ENCODE data around the gene MRFAP1.

MRFAP1 gene

DNA sequence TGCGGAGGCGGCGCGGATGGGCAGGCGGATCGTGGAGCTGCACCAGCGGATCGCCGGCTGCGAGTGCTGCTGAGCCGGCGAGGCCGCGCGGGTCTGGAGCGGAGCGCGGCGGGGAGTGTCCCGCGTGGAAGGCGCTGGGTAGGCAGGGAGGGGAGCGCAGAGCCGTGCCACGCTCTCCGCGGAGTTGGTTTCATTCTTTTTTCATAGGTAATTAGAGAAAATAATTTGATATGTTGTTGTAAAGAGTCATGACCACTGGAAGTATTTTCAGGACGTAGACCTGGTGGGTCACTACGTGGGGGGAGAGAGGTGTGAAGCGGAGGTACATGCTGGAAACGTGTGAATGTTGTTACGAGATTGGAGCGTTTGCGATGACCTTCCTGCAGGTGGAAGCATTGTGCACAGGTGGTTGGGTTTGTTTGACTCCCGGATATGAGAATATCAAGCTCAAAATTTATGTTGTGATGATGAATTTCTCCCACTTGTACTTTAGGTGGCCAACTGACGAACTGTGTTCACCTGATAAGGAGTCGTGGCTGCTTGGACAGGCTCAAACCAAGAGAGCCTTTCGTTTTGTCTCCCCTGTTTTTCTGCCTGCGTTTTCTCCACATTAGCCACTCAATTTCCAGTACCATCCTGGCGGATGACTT is 34.1 kb downstream of the MRFAP1 start:
- Histone ChIP-seq H3K4me1 (ENCODE audit: control insufficient read depth, insufficient read depth, low read length) (peaks cover 17% of the 10 kb centered on the region), H3K9ac (ENCODE audit: low read depth, low read length) (peak overlapping the region; percentile 82), H3K27me3 (ENCODE audit: control insufficient read depth, insufficient read depth, low read length) (no peaks in the 10 kb centered on the region), H3K36me3 (ENCODE audit: insufficient read depth, low read length) (peaks cover 3% of the 10 kb centered on the region), H3K4me3 (ENCODE audit: low read length) (peak overlapping the region; percentile 89), H3K9me3 (replicated peaks; ENCODE audit: low read length) (no peaks in the 10 kb centered on the region), H3K4me2 (ENCODE audit: low read length) (peak overlapping the region; percentile 94)

DNA sequence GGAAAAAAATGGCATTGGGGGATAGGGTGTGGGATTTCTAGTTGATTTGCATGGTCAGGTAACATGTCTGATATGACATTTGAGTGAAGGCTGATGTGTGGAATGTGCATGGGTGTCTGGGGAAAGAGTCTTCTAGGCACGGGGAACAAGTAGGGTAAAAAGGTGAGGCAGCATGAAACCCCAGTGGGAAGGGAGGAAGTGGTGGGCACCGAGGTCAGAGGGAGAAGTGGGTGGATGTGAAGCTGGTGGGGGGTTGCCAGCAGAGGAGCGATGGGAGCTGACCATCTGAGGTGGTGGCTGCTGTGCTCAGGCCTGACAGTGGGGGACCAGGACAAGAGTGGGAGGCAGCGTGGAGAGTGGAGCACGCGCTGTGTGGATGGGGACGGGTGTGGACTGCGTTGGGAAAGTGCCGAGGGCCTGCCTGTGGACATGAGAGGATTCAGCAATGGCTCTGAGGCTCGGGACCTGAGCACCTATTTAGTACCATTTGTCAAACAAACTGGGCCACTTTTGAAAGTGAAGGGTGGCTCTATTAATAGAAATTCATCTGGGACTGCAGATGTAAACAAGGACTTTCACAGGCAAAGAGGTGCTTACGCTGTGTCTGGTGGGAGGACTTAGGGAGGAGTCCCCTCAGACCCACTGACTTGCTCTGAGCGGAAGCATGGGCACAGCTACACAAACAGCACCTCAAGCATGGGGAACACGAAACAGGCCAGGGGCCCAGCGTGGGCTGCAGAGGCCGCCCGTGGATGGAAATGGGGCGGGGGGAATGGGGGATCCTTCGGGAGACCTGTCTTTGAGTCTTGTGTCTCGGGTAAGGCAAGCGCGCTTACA is 36.5 kb downstream of the MRFAP1 start:
- Histone ChIP-seq H3K9ac (ENCODE audit: low read depth, low read length) (peak overlapping the region; percentile 22), H3K36me3 (ENCODE audit: insufficient read depth, low read length) (peaks cover 3% of the 10 kb centered on the region), H3K4me1 (ENCODE audit: control insufficient read depth, insufficient read depth, low read length) (peaks cover 17% of the 10 kb centered on the region), H3K9me3 (replicated peaks; ENCODE audit: low read length) (no peaks in the 10 kb centered on the region), H3K4me2 (ENCODE audit: low read length) (peak overlapping the region; percentile 6), H3K4me3 (ENCODE audit: low read length) (no peak overlapping the region), H3K27me3 (ENCODE audit: control insufficient read depth, insufficient read depth, low read length) (no peaks in the 10 kb centered on the region)

DNA sequence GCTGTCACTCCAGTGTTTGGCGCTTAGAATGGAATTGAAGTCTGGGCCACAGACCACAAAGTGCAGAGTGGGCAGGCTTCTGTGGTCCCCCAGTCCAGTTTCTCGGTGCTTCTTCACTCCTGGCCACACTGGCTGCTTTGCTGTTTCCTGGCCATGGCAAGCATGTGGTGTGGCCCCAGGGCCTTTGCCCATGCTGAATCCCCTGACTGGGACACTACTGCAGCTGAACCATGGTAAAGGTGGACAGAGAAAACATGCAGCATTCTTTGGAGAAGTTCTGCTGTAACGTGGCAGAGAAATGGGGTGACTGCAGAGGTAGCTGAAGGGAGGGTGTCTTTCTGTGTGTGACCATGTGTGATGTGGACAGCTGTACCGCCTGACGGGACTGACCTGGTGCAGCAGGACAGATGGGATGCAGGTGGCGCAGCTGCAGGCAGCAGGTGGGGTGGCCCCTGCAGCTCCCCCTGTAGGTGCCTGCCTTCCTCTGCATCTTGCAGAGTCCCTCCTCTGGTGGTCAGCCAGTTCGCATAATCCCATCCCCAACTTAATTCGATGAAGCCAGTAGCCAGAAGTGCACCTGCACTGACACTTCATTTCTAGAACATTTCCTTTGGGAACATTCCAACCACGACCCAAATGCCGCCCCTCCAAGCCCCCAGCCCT is 40.0 kb downstream of the MRFAP1 start:
- Histone ChIP-seq H3K9ac (ENCODE audit: low read depth, low read length) (no peak overlapping the region), H3K4me3 (ENCODE audit: low read length) (no peak overlapping the region), H3K4me2 (ENCODE audit: low read length) (no peak overlapping the region), H3K9me3 (replicated peaks; ENCODE audit: low read length) (no peaks in the 10 kb centered on the region), H3K4me1 (ENCODE audit: control insufficient read depth, insufficient read depth, low read length) (peaks cover 9% of the 10 kb centered on the region), H3K36me3 (ENCODE audit: insufficient read depth, low read length) (peaks cover 3% of the 10 kb centered on the region), H3K27me3 (ENCODE audit: control insufficient read depth, insufficient read depth, low read length) (no peaks in the 10 kb centered on the region)

DNA sequence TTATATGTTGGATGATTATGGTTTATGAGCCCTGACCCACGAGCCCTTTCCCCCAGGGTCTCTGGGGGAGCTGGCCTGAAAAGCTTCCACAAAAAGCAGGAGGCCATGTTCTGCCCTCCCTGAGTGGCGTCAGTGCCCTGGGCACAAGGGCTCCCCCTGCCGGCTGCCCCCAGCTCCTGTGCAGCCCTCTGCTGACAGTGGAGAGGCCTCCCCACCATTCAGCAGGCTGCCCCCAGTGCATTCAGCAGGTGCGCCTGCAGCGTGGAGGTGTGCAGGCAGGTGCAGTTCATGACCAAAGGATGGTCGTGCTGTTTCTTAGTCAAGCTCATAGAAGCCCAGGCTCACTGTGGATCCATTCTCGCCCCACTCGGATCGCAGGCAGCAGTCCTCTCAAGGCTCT is 40.7 kb downstream of the MRFAP1 start:
- H3K9ac ChIP-seq (ENCODE audit: low read depth, low read length) = no peak overlapping the region
- no peak overlapping the region for H3K4me2 ChIP-seq (ENCODE audit: low read length)
- no peaks in the 10 kb centered on the region for H3K27me3 ChIP-seq (ENCODE audit: control insufficient read depth, insufficient read depth, low read length)
- peaks cover 3% of the 10 kb centered on the region for H3K36me3 ChIP-seq (ENCODE audit: insufficient read depth, low read length)
- peaks cover 2% of the 10 kb centered on the region for H3K4me1 ChIP-seq (ENCODE audit: control insufficient read depth, insufficient read depth, low read length)
- H3K4me3 ChIP-seq (ENCODE audit: low read length) = no peak overlapping the region
- no peaks in the 10 kb centered on the region for H3K9me3 ChIP-seq (replicated peaks; ENCODE audit: low read length)

DNA sequence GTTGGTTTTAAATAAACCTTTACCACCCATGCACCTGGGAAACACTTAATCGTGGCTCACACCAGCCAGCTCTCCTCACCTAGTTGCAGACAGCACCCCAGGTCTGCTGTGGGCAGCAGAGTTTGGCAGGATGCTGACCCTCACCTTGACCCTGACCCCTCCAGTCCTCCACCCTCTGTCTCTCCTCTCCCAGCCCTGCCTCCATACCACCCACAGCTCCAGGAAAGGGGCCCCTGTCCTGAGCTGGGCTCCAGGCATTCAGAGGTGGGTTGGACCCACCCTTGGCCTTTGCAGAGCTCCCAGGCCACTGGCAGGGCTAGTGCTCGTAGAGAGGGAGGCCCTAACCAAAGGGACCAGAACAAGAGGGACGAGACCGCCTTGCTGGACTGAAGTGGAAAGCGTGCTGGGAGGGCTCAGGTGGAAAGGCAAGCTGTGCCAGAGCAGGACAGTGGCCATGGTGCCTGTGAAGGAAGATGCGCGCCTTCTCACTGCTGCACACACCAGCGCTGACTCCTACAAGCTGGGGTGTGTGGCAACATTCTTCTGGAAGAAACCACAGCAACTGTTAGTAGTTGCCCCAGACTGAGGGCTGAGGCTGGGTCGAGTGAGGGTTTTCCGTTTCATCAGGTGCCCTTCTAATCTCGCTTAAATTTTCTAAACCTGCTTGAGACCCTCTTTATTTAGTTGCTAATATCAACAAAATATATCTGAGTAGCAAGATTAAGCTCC is 42.5 kb downstream of the MRFAP1 start:
- H3K4me2 ChIP-seq (ENCODE audit: low read length) = no peak overlapping the region
- H3K27me3 ChIP-seq (ENCODE audit: control insufficient read depth, insufficient read depth, low read length) = no peaks in the 10 kb centered on the region
- H3K9ac ChIP-seq (ENCODE audit: low read depth, low read length) = no peak overlapping the region
- H3K36me3 ChIP-seq (ENCODE audit: insufficient read depth, low read length) = no peaks in the 10 kb centered on the region
- H3K4me3 ChIP-seq (ENCODE audit: low read length) = no peak overlapping the region
- no peaks in the 10 kb centered on the region for H3K4me1 ChIP-seq (ENCODE audit: control insufficient read depth, insufficient read depth, low read length)
- no peaks in the 10 kb centered on the region for H3K9me3 ChIP-seq (replicated peaks; ENCODE audit: low read length)

DNA sequence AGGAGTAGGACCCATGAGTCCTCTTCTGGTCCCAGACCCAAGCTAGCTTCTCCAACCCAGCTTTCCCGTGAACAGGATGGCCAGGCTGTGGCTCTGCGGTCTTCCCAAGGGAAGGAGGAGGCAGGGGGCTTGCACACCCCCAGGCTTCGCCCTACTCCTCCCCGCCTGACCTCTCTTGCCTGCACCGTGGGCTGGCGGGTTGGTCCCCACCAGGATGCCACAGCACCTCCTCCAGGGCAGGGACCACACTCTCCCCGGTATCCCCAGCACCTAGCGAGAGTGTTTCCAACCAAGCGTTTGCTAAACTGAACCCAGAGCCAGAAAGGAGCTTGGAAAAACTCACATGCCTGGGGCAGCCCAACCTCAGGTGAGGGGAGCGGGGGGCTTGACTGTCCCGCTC is 44.2 kb downstream of the MRFAP1 start:
- H3K4me3 ChIP-seq (ENCODE audit: low read length) = no peak overlapping the region
- H3K9ac ChIP-seq (ENCODE audit: low read depth, low read length) = no peak overlapping the region
- peaks cover 13% of the 10 kb centered on the region for H3K4me1 ChIP-seq (ENCODE audit: control insufficient read depth, insufficient read depth, low read length)
- H3K4me2 ChIP-seq (ENCODE audit: low read length) = no peak overlapping the region
- no peaks in the 10 kb centered on the region for H3K36me3 ChIP-seq (ENCODE audit: insufficient read depth, low read length)
- no peaks in the 10 kb centered on the region for H3K27me3 ChIP-seq (ENCODE audit: control insufficient read depth, insufficient read depth, low read length)
- H3K9me3 ChIP-seq (replicated peaks; ENCODE audit: low read length) = no peaks in the 10 kb centered on the region

DNA sequence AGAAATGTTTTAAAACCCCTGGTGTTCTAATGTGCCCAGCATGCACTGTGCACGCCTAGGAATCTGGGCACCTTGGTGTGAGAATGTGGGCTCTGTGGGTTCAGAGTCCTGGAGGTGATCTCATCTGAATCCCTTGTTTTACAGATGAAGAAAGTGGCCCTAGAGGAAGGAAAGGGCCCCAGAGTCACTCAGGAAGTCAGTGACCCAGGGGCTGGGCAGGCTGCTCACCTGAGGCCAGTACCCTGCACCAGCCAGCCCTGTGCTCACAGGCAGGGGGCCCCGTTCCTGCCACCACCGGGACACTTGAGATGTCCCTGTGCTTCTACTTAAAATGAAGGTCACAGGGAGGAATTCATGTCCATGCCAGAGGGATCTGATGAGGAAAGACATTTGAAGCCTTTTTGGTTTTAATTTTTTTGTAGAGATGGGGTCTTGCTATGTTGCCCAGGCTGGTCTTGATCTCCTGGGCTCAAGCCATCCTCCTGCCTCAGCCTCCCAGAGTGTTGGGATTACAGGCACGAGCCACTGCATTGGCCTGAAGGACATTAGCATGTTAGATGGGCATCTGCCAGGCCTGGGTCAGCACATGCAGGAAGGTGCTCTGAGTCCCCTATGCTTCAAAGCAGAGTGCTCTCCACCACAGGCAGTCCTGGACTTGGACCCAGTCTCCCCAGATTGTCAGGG is 45.8 kb downstream of the MRFAP1 start:
- H3K4me3 ChIP-seq (ENCODE audit: low read length) = no peak overlapping the region
- no peak overlapping the region for H3K4me2 ChIP-seq (ENCODE audit: low read length)
- no peaks in the 10 kb centered on the region for H3K9me3 ChIP-seq (replicated peaks; ENCODE audit: low read length)
- no peaks in the 10 kb centered on the region for H3K27me3 ChIP-seq (ENCODE audit: control insufficient read depth, insufficient read depth, low read length)
- H3K4me1 ChIP-seq (ENCODE audit: control insufficient read depth, insufficient read depth, low read length) = peaks cover 14% of the 10 kb centered on the region
- no peaks in the 10 kb centered on the region for H3K36me3 ChIP-seq (ENCODE audit: insufficient read depth, low read length)
- H3K9ac ChIP-seq (ENCODE audit: low read depth, low read length) = no peak overlapping the region

DNA sequence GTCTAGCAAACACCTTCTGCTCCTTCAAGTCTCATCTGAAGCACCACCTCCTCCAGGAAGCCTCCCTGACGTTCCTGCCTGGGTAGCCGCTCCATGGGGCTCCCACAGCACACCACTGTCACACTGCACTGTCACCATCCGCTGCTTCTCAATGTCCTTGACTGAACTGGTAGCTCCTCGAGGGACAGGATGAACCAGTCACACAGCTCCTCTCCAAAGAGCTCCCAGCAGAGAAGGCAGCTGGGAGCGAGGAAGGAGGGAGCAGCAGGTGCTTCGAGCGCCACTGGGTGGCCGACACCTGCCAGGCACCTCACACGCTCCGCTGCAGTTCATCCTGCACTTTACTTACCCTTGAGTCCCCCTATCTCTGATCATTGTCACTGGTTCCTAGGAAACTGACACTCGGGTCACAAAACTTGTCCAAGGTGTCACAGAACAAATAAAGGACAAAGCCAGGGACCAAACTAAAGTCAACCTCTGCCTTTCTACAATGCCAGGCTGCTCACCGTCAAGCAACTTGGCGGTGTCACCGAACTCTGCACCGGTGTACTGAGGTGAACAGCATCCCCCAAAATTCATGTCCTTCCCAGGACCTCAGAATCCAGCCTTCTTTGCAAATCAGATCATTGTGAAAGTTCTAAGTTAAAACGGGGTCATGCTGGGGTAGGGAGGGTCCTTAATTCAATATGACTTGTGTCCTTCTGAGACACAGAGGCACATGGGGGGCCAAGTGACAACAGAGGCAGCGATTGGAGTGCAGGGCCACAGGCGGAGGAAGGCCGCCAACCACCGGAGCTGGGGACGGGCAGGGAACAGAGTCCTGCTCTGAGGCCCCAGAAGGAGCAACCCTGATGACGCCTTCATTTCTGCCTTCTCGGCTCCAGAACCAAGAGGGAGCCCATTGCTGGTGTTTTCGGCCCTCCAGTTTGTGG is 47.7 kb downstream of the MRFAP1 start:
- peaks cover 14% of the 10 kb centered on the region for H3K4me1 ChIP-seq (ENCODE audit: control insufficient read depth, insufficient read depth, low read length)
- H3K4me3 ChIP-seq (ENCODE audit: low read length) = no peak overlapping the region
- H3K4me2 ChIP-seq (ENCODE audit: low read length) = peak overlapping the region; percentile 38
- H3K27me3 ChIP-seq (ENCODE audit: control insufficient read depth, insufficient read depth, low read length) = no peaks in the 10 kb centered on the region
- no peaks in the 10 kb centered on the region for H3K9me3 ChIP-seq (replicated peaks; ENCODE audit: low read length)
- peak overlapping the region; percentile 2 for H3K9ac ChIP-seq (ENCODE audit: low read depth, low read length)
- no peaks in the 10 kb centered on the region for H3K36me3 ChIP-seq (ENCODE audit: insufficient read depth, low read length)

DNA sequence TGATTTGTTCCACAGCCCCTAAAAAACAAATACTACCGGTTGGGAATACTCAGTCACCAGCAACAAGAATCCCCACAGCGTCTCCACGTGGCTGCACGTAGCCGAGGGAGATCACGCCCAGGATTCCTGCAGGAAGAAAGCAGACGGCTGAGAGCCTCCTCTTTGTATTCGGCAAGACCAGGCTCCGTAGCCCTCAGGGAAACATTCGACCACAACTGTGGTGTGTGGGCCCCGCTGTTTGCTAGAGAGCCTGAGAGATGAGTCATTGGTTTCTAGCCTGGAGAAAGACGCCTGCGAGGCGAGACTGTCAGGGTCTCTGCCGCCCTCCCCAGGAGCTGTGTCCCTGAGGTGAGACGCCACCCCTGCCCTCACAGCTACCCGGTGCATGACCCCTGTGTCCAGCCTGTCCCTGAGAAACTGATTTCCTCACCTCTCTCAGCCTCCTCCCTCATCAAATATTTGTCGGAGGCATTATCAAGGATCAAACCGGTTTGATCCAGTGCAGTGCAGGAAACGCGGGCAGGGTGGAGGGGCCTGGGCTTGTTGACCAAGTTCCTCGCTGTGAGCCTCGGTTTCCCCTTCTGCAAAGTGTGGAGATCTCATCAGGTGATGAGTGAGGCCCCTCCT is 48.5 kb downstream of the MRFAP1 start:
- H3K4me2 ChIP-seq (ENCODE audit: low read length) = peak overlapping the region; percentile 38
- no peaks in the 10 kb centered on the region for H3K36me3 ChIP-seq (ENCODE audit: insufficient read depth, low read length)
- H3K9ac ChIP-seq (ENCODE audit: low read depth, low read length) = peak overlapping the region; percentile 2
- no peaks in the 10 kb centered on the region for H3K27me3 ChIP-seq (ENCODE audit: control insufficient read depth, insufficient read depth, low read length)
- H3K4me1 ChIP-seq (ENCODE audit: control insufficient read depth, insufficient read depth, low read length) = peaks cover 14% of the 10 kb centered on the region
- peak overlapping the region; percentile 9 for H3K4me3 ChIP-seq (ENCODE audit: low read length)
- H3K9me3 ChIP-seq (replicated peaks; ENCODE audit: low read length) = no peaks in the 10 kb centered on the region

DNA sequence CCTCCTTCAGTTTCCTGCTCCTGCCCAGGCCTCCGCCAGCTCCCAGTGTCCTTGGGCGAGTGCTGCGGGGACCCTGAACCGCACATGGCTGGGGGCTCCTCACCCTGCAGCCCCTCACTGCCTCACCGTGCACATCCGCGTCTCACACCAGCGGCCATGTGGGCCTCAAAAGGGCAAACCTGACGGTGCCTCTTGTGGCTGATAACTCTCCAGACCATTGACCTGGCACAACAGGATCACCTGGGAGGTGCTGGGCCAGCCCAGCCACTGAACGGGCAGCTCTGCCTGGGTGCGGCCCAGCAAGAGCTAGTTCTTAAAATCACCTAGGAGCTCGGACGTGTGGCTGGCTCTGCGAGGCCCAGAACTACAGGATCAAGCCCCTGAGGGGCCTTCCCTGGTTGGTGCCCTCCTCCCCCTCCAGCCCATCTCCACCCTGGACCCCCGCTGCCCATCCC is 49.0 kb downstream of the MRFAP1 start:
- H3K4me1 ChIP-seq (ENCODE audit: control insufficient read depth, insufficient read depth, low read length) = peaks cover 14% of the 10 kb centered on the region
- peak overlapping the region; percentile 2 for H3K9ac ChIP-seq (ENCODE audit: low read depth, low read length)
- H3K4me2 ChIP-seq (ENCODE audit: low read length) = peak overlapping the region; percentile 38
- no peaks in the 10 kb centered on the region for H3K27me3 ChIP-seq (ENCODE audit: control insufficient read depth, insufficient read depth, low read length)
- no peak overlapping the region for H3K4me3 ChIP-seq (ENCODE audit: low read length)
- no peaks in the 10 kb centered on the region for H3K9me3 ChIP-seq (replicated peaks; ENCODE audit: low read length)
- no peaks in the 10 kb centered on the region for H3K36me3 ChIP-seq (ENCODE audit: insufficient read depth, low read length)

All from skeletal muscle satellite cell (primary cell).